Esophagus squamous epithelium (tissue), 4 donors: ENCODE measurements around the gene DGLUCY.

ENCODE experiments used
- POLR2A ChIP-seq, 4 donors: fragments of 450-650 bp; IDR thresholded peaks; one replicate each; pipeline ENCODE4 v1.6.1; 2017; ENCODE audit warnings: antibody characterized with exemption in 4 of 4, mild to moderate bottlenecking in 4 of 4, moderate library complexity in 3 of 4
- TF ChIP-seq, protein P1 (sequence below), 6 experiments: fragments of 450-650 bp in 4 of 6; fragments of 200-600 bp in 2 of 6; sonication (generic) in 2 of 6; IDR thresholded peaks; one replicate each; pipeline ENCODE4 v1.5.1; 2016 to 2019; ENCODE audit warnings: antibody characterized with exemption in 6 of 6, mild to moderate bottlenecking in 4 of 6, moderate library complexity in 4 of 6

DNA sequence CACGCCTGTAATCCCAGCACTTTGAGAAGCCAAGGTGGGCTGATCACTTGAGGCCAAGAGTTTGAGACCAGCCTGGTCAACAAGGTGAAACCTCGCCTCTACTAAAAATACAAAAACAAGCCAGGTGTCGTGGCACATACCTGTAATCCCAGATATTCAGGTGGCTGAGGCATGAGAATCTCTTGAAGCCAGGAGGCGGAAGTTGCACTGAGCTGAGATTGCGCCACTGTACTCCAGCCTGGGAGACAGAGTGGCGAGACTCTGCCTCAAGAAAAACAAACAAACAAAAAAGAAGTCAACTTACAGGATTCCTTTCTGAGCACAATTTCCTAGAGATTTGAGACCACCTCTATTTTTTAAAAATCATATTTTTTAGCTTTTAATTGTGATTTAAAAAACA is 45.3 kb downstream of the DGLUCY start:
- TF ChIP-seq, protein P1, sequence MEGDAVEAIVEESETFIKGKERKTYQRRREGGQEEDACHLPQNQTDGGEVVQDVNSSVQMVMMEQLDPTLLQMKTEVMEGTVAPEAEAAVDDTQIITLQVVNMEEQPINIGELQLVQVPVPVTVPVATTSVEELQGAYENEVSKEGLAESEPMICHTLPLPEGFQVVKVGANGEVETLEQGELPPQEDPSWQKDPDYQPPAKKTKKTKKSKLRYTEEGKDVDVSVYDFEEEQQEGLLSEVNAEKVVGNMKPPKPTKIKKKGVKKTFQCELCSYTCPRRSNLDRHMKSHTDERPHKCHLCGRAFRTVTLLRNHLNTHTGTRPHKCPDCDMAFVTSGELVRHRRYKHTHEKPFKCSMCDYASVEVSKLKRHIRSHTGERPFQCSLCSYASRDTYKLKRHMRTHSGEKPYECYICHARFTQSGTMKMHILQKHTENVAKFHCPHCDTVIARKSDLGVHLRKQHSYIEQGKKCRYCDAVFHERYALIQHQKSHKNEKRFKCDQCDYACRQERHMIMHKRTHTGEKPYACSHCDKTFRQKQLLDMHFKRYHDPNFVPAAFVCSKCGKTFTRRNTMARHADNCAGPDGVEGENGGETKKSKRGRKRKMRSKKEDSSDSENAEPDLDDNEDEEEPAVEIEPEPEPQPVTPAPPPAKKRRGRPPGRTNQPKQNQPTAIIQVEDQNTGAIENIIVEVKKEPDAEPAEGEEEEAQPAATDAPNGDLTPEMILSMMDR (IDR thresholded peaks at IDR 0.05) = no peak
- no peak for TF ChIP-seq POLR2A (IDR thresholded peaks at IDR 0.05)
